Caki2 (cell line): ENCODE results near the gene COG3. TPM values are rescaled to one million over a fixed set of nuclear protein-coding genes. Genes with fewer than 3 reads are reported as not detected.

Experiments
- DNase-seq: peaks from one replicate; pipeline ENCODE4 v3.0.0-alpha.2; 2015; ENCODE audit warnings: low read depth
- in situ Hi-C: cut with HindIII; loops from 2 replicates; pipeline ENCODE4 v1.10.0; 2016; ENCODE audit warnings: low sequenced_read_pairs, low pct_unique_long_range_greater_than_20kb, mixed read lengths
- total RNA-seq: library from RNA; depleted of rRNA; stranded (reverse); fragments of >200 nt; shearing (Covaris generic); gene quantifications from 2 replicates; pipeline ENCODE4 v1.2.3, GENCODE V29; 2014; ENCODE audit warnings: low replicate concordance

COG3 gene
- total RNA-seq, 1 experiment from 2014 or later: 11.1 TPM

GRCh38 chr13:45487604-45488003 lies 22.9 kb downstream of the COG3 start:
- in situ Hi-C loops: no loop called here

GRCh38 chr13:45490068-45490467 lies 25.3 kb downstream of the COG3 start:
- no peak for DNase-seq
- in situ Hi-C loops: no loop called here

More at GRCh38 chr13:45487604-45488003, 22.9 kb downstream of the COG3 start:
- DNase-seq: no peak

- DNase-seq: no peak
- in situ Hi-C loops: no loop called here
Measured at GRCh38 chr13:45492538-45492937, 27.8 kb downstream of the COG3 start.

GRCh38 chr13:45496942-45497341 lies 32.2 kb downstream of the COG3 start:
- DNase-seq: no peak
- in situ Hi-C loops: no loop called here

GRCh38 chr13:45500492-45501174 lies 35.9 kb downstream of the COG3 start:
- peak; percentile 71 for DNase-seq
- in situ Hi-C loops: no loop called here

GRCh38 chr13:45501175-45501526 lies 36.4 kb downstream of the COG3 start:
- in situ Hi-C loops: no loop called here

GRCh38 chr13:45503658-45504057 lies 38.9 kb downstream of the COG3 start:
- no peak for DNase-seq
- in situ Hi-C loops: no loop called here

More at GRCh38 chr13:45501175-45501526, 36.4 kb downstream of the COG3 start:
- DNase-seq: no peak

- in situ Hi-C loops: no loop called here
- no peak for DNase-seq
Measured at GRCh38 chr13:45506811-45507210, 42.1 kb downstream of the COG3 start.

GRCh38 chr13:45508776-45509175 lies 44.0 kb downstream of the COG3 start:
- no peak for DNase-seq
- in situ Hi-C loops: no loop called here

- no peak for DNase-seq
- in situ Hi-C loops: no loop called here
Measured at GRCh38 chr13:45510672-45511071, 45.9 kb downstream of the COG3 start.

- in situ Hi-C loops: no loop called here
- DNase-seq: peak; percentile 51
Measured at GRCh38 chr13:45511310-45512097, 46.8 kb downstream of the COG3 start.

GRCh38 chr13:45512098-45512496 lies 47.4 kb downstream of the COG3 start:
- no peak for DNase-seq
- in situ Hi-C loops: no loop called here

GRCh38 chr13:45516757-45517156 lies 52.0 kb downstream of the COG3 start:
- in situ Hi-C loops: no loop called here
- DNase-seq: no peak

- DNase-seq: no peak
- in situ Hi-C loops: no loop called here
Measured at GRCh38 chr13:45518525-45519245, 53.9 kb downstream of the COG3 start.

GRCh38 chr13:45519493-45519892 lies 54.8 kb downstream of the COG3 start:
- DNase-seq: no peak
- in situ Hi-C loops: no loop called here

- in situ Hi-C loops: no loop called here
Measured at GRCh38 chr13:45521297-45521696, 56.6 kb downstream of the COG3 start.

GRCh38 chr13:45522571-45522970 lies 57.8 kb downstream of the COG3 start:
- in situ Hi-C loops: no loop called here
- DNase-seq: no peak

More at GRCh38 chr13:45521297-45521696, 56.6 kb downstream of the COG3 start:
- DNase-seq: no peak

- in situ Hi-C loops: no loop called here
- no peak for DNase-seq
Measured at GRCh38 chr13:45527699-45528462, 63.1 kb downstream of the COG3 start.
